Ishikawa (cell line): ENCODE measurements around the gene IL17RE.

Experiments
- CEBPB ChIP-seq: IDR thresholded peaks from 2 replicates; pipeline ENCODE4 v1.6.1; 2012
- EP300 ChIP-seq: IDR thresholded peaks from 2 replicates; pipeline ENCODE4 v1.6.1; 2012; ENCODE audit warnings: borderline replicate concordance
- NFIC ChIP-seq: IDR thresholded peaks from 2 replicates; pipeline ENCODE4 v1.6.1; 2012
- RAD21 ChIP-seq: IDR thresholded peaks from 2 replicates; pipeline ENCODE4 v1.6.1; 2012; ENCODE audit warnings: low read depth
- REST ChIP-seq: IDR thresholded peaks from 2 replicates; pipeline ENCODE4 v1.6.1; 2012; ENCODE audit warnings: low read depth, mild to moderate bottlenecking
- TAF1 ChIP-seq: IDR thresholded peaks from 2 replicates; pipeline ENCODE4 v1.6.1; 2012; ENCODE audit warnings: low read depth, mild to moderate bottlenecking
- TEAD4 ChIP-seq: IDR thresholded peaks from 2 replicates; pipeline ENCODE4 v1.6.1; 2012
- YY1 ChIP-seq: IDR thresholded peaks from 2 replicates; pipeline ENCODE4 v1.6.1; 2012; ENCODE audit warnings: low read depth

GRCh38 chr3:9878700-9879099 is 23.9 kb upstream of the IL17RE start:
- TF ChIP-seq EP300 (no peak), RAD21 (no peak), NFIC (no peak), CEBPB (no peak), TAF1 (no peak), REST (no peak), YY1 (no peak), TEAD4 (no peak)
